Hematopoietic multipotent progenitor cell treated with erythropoietin and hydrocortisone succinate and interleukin-3 and kit ligand, for 6 days (in vitro differentiated cells): ENCODE measurements around the gene MOB3B.
A peak's percentile ranks its signal among the peaks of the same experiment; 100 is the strongest.

ENCODE experiments used
- DNase-seq: peaks from one replicate; pipeline ENCODE4 v3.0.0-alpha.2; 2015

The MOB3B gene

GRCh38 chr9:27540502-27540901 is 10.9 kb upstream of the MOB3B start:
- no peak for DNase-seq

- DNase-seq = no peak
These were observed 10.1 kb upstream of the MOB3B start for GRCh38 chr9:27539479-27540441.

- no peak for DNase-seq
These were observed 9.0 kb upstream of the MOB3B start for GRCh38 chr9:27538647-27539046.

- no peak for DNase-seq
These were observed 8.1 kb upstream of the MOB3B start for GRCh38 chr9:27537756-27538155.

- no peak for DNase-seq
These were observed 7.4 kb upstream of the MOB3B start for GRCh38 chr9:27537027-27537435.

- DNase-seq = no peak
These were observed 6.6 kb upstream of the MOB3B start for GRCh38 chr9:27536168-27536567.

- peak; percentile 32 for DNase-seq
These were observed 6.1 kb upstream of the MOB3B start for GRCh38 chr9:27535701-27536118.

GRCh38 chr9:27534658-27535209 is 5.1 kb upstream of the MOB3B start:
- no peak for DNase-seq

- no peak for DNase-seq
These were observed 4.5 kb upstream of the MOB3B start for GRCh38 chr9:27534131-27534530.

GRCh38 chr9:27533311-27533710 is 3.7 kb upstream of the MOB3B start:
- DNase-seq = no peak

GRCh38 chr9:27532046-27532445 is 2.4 kb upstream of the MOB3B start:
- no peak for DNase-seq

GRCh38 chr9:27530915-27531755 is 1.5 kb upstream of the MOB3B start:
- no peak for DNase-seq

GRCh38 chr9:27528886-27529315 is 713 bp downstream of the MOB3B start:
- peak; percentile 50 for DNase-seq

GRCh38 chr9:27528076-27528885 is 1.3 kb downstream of the MOB3B start:
- DNase-seq = peak; percentile 77

GRCh38 chr9:27527702-27528075 is 1.9 kb downstream of the MOB3B start:
- DNase-seq = no peak

GRCh38 chr9:27524236-27524635 is 5.4 kb downstream of the MOB3B start, which contains the start of gene IFNK:
Gene IFNK (plus strand): TSS chr9:27524290. CDS start chr9:27524337, 47 bp downstream.
- no peak for DNase-seq

- DNase-seq = no peak
These were observed 6.5 kb downstream of the MOB3B start for GRCh38 chr9:27523141-27523540.

GRCh38 chr9:27520986-27521385 is 8.6 kb downstream of the MOB3B start:
- DNase-seq = no peak

GRCh38 chr9:27519466-27520465 is 9.8 kb downstream of the MOB3B start:
- DNase-seq = no peak

GRCh38 chr9:27518809-27519208 is 10.8 kb downstream of the MOB3B start:
- DNase-seq = no peak

- DNase-seq = no peak
These were observed 11.6 kb downstream of the MOB3B start for GRCh38 chr9:27518006-27518405.
